Heart left ventricle (tissue), 13 donors: ENCODE data around the gene UBP1.

Experiments
- POLR2A ChIP-seq, 2 donors: fragments of 450-650 bp; IDR thresholded peaks; one replicate each; pipeline ENCODE4 v1.6.1; 2017; ENCODE audit warnings: antibody characterized with exemption in 2 of 2, mild to moderate bottlenecking in 2 of 2, moderate library complexity in 2 of 2
- TF ChIP-seq, protein P1 (sequence below), 12 donors: fragments of 200-600 bp; sonication (generic) in 4 of 12; IDR thresholded peaks; one replicate each; pipeline versions ENCODE4 v1.5.0 to v1.8.0; 2018 to 2022; ENCODE audit warnings: antibody characterized with exemption in 12 of 12, mild to moderate bottlenecking in 5 of 12
- donor health status: ischemic (EF 13 %, LVEDD 7.1; RV severe dilation, severe dysfunction).
- donor health status: DM: no; HTN: yes; CAD: no.
- donor health status: DM: no; HTN: no; CAD: no.
- donor health status: ischemic (EF 25% LVEDD 6.9; RV normal size, moderate dysfunction).
- donor health status: ischemic (EF 25% LVEDD 5.7; RV mildly dilated, moderate dysfunction).
- donor health status: ischemic (EF 35%, LVEDD 5.7; RV mildly dilated, moderate dysfunction).
- donor health status: nonischemic (EF 11% LVEDD 7.7; RV severe dilation, severe dysfunction).
- donor health status: DM: yes; HTN: yes; CAD: no.
- donor health status: PGD.
- donor health status: ischemic (EF 29% LVEDD 5.4; RV normal size, mild dysfunction).
- donor health status: nonischemic (EF 23%, LVEDD 6.1; RV moderate dilation, normal function).

DNA sequence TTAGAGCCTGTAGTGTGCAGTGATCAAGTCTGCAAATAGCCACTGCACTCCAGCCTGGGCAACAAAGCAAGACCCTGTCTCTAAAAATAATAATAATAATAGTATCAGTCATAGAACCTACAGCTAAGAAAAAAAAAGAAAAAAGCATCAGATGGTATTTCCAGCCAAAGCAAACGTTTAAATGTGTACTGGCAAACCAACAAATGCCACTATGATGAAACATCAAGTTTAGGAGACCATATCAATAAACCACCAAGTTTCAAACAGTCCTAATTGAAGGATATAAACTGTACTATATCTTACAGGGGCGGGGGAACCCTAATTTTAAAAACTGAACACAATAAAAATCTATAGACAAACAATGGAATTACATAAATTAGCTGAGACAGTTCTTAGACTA lies 6.4 kb downstream of the UBP1 start:
- TF ChIP-seq, protein P1, sequence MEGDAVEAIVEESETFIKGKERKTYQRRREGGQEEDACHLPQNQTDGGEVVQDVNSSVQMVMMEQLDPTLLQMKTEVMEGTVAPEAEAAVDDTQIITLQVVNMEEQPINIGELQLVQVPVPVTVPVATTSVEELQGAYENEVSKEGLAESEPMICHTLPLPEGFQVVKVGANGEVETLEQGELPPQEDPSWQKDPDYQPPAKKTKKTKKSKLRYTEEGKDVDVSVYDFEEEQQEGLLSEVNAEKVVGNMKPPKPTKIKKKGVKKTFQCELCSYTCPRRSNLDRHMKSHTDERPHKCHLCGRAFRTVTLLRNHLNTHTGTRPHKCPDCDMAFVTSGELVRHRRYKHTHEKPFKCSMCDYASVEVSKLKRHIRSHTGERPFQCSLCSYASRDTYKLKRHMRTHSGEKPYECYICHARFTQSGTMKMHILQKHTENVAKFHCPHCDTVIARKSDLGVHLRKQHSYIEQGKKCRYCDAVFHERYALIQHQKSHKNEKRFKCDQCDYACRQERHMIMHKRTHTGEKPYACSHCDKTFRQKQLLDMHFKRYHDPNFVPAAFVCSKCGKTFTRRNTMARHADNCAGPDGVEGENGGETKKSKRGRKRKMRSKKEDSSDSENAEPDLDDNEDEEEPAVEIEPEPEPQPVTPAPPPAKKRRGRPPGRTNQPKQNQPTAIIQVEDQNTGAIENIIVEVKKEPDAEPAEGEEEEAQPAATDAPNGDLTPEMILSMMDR (IDR thresholded peaks at IDR 0.05) = no peak
- no peak for TF ChIP-seq POLR2A (IDR thresholded peaks at IDR 0.05)
